K562 (cell line): ENCODE measurements around the gene PMVK. TPM values are rescaled to one million over a fixed set of nuclear protein-coding genes. Genes with fewer than 3 reads are reported as not detected.

Experiments used
- ATF1 ChIP-seq, 2 experiments: fragments of 450-650 bp in 1 of 2; IDR thresholded peaks; 2 replicates each; pipeline ENCODE4 v1.6.1; 2016; ENCODE audit warnings: missing compliant biosample characterization in 1 of 2, missing genetic modification characterization in 1 of 2
- BRD4 ChIP-seq: fragments of 200-600 bp; sonication (generic); IDR thresholded peaks from 2 replicates; pipeline ENCODE4 v1.6.1; 2017; ENCODE audit warnings: inconsistent platforms
- CLOCK ChIP-seq: fragments of 250-450 bp; sonication (Bioruptor Pico); IDR thresholded peaks from 2 replicates; pipeline ENCODE4 v1.4.0; 2020; ENCODE audit warnings: mild to moderate bottlenecking, moderate library complexity, borderline replicate concordance
- DIDO1 ChIP-seq: fragments of 450-650 bp; IDR thresholded peaks from 2 replicates; pipeline ENCODE4 v1.6.1; 2016; ENCODE audit warnings: low read depth, missing biosample characterization, missing genetic modification characterization
- FOXP4 ChIP-seq: sonication (generic); formaldehyde crosslinking; IDR thresholded peaks from 2 replicates; pipeline ENCODE4 v1.8.0; 2022; ENCODE audit warnings: mild to moderate bottlenecking, missing genetic modification reagents, borderline replicate concordance
- GABPA ChIP-seq: fragments of 200-800 bp; sonication (Bioruptor generic); conservative IDR thresholded peaks from 2 replicates; pipeline ENCODE4 v1.6.1; 2016; ENCODE audit warnings: low read depth, missing genetic modification characterization, missing compliant biosample characterization
- HES1 ChIP-seq: fragments of 450-650 bp; IDR thresholded peaks from 2 replicates; pipeline ENCODE4 v1.6.1; 2016; ENCODE audit warnings: low read depth, mild to moderate bottlenecking, moderate library complexity
- MBD2 ChIP-seq: sonication (generic); IDR thresholded peaks from 2 replicates; pipeline ENCODE4 v1.6.1; 2016; ENCODE audit warnings: low read depth, borderline replicate concordance
- PML ChIP-seq: IDR thresholded peaks from 2 replicates; pipeline ENCODE4 v1.6.1; 2012; ENCODE audit warnings: low read length, inconsistent platforms
- RFX1 ChIP-seq: fragments of 450-650 bp; IDR thresholded peaks from 2 replicates; pipeline ENCODE4 v1.6.1; 2016; ENCODE audit warnings: mild to moderate bottlenecking, moderate library complexity
- SMAD3 ChIP-seq: fragments of 450-650 bp; formaldehyde crosslinking; conservative IDR thresholded peaks from 2 replicates; pipeline ENCODE4 v1.4.0; 2020; ENCODE audit warnings: mild to moderate bottlenecking
- STAG1 ChIP-seq: sonication (generic); formaldehyde crosslinking; IDR thresholded peaks from 2 replicates; pipeline ENCODE4 v1.5.0; 2020; ENCODE audit warnings: missing genetic modification reagents, borderline replicate concordance
- SUPT5H ChIP-seq: fragments of 450-650 bp; IDR thresholded peaks from 2 replicates; pipeline ENCODE4 v1.6.1; 2016
- TCF7 ChIP-seq: sonication (generic); IDR thresholded peaks from 2 replicates; pipeline ENCODE4 v1.6.1; 2016; ENCODE audit warnings: antibody characterized with exemption, borderline replicate concordance
- THRB ChIP-seq: fragments of 450-650 bp; formaldehyde crosslinking; conservative IDR thresholded peaks from 2 replicates; pipeline ENCODE4 v1.4.0; 2022; ENCODE audit warnings: mild to moderate bottlenecking, missing genetic modification characterization
- ZNF511 ChIP-seq: sonication (generic); formaldehyde crosslinking; IDR thresholded peaks from 2 replicates; pipeline ENCODE4 v1.8.0; 2022; ENCODE audit warnings: mild to moderate bottlenecking, missing genetic modification reagents
- polyA plus RNA-seq, 8 experiments: library from polyadenylated mRNA; depleted of rRNA in 4 of 8; stranded (reverse) in 5 of 8; unstranded in 3 of 8; fragments of >200 nt; fragmentation: Nextera tagmentation in 2 of 8; fragmentation: Illumina TruSeq in 1 of 8; extraction: Ambion mirVana in 2 of 8; extraction: Trizol in 1 of 8; gene quantifications; 2 replicates each; pipeline versions ENCODE4 v1.2.1 to v1.2.3, GENCODE V29; 2011 to 2014; ENCODE audit warnings: inconsistent platforms in 1 of 8, missing spikeins in 1 of 8
- total RNA-seq, 7 experiments: library from RNA; depleted of rRNA in 6 of 7; stranded (reverse); fragments of >200 nt in 6 of 7; fragmentation: Illumina TruSeq in 2 of 7; extraction: Trizol in 2 of 7; gene quantifications; 2 replicates each; pipeline versions ENCODE4 v1.2.1 to v1.2.3, GENCODE V29; 2011 to 2021; ENCODE audit warnings: low replicate concordance in 1 of 7

PMVK gene
- total and polyA plus RNA-seq, 9 of the 15 experiments (the other 6 are each of a cell fraction or from before 2014, with no cell fraction given) = 1.1 to 15.3 (median 6.3) TPM

- peak; percentile 81 for TF ChIP-seq RFX1
- TF ChIP-seq ATF1 (CRISPR knock-in tag; IDR thresholded peaks at IDR 0.05) = no peak
- TF ChIP-seq ATF1 (tag; IDR thresholded peaks at IDR 0.05) = peak; percentile 91
- TF ChIP-seq SUPT5H = peak; percentile 91
- TF ChIP-seq THRB = 0 out of 2 replicates have a peak, but pooled peaks have one; percentile 82
- no peak for TF ChIP-seq CLOCK (CRISPR knock-in tag)
- TF ChIP-seq PML = no peak; the same call in 1 of the 2 replicates
- TF ChIP-seq HES1 = no peak
- TF ChIP-seq ZNF511 (CRISPR knock-in tag) = no peak
- peak; percentile 65 for TF ChIP-seq DIDO1 (tag)
- TF ChIP-seq BRD4 = no peak
- no peak for TF ChIP-seq STAG1 (CRISPR knock-in tag)
- no peak for TF ChIP-seq TCF7
- peak; percentile 99 for TF ChIP-seq MBD2
- peak; percentile 97 for TF ChIP-seq GABPA (tag)
- no peak for TF ChIP-seq FOXP4 (CRISPR knock-in tag)
- 0 out of 2 replicates have a peak, but pooled peaks have one; percentile 28 for TF ChIP-seq SMAD3 (CRISPR knock-in tag)
Measured at GRCh38 chr1:154982897-154983648, 46.6 kb upstream of the PMVK start, which contains the start of gene FLAD1 (continued).
